HEK293 (cell line): ENCODE measurements around the gene PPP3CA.
"Not testable (repeated sequence)": the region's sequence is repeated elsewhere in the genome, so short reads cannot be mapped to it uniquely, and the experiment has no call there.

ENCODE experiments used
- CTCF ChIA-PET: fragments of 350-600 bp; formaldehyde crosslinking; extraction: SDS; loops from one replicate; lab custom pipeline; 2021; ENCODE audit warnings: antibody characterized with exemption; lab: Yijun Ruan, JAX
- POLR2A ChIA-PET: fragments of 300-600 bp; formaldehyde crosslinking; extraction: SDS; loops from one replicate; lab custom pipeline; 2020; ENCODE audit warnings: antibody characterized with exemption, inconsistent platforms; lab: Yijun Ruan, JAX
- H3K27ac ChIP-seq: fragments of 200-500 bp; sonication (Bioruptor generic); 2 replicates; pipeline ENCODE4 v1.5.1; 2014; ENCODE audit warnings: low read depth, low read length, control low read depth, inconsistent platforms; ENCODE audit errors: extremely low read depth
- H3K36me3 ChIP-seq, 2 experiments: fragments of 200-500 bp in 1 of 2; sonication (Bioruptor generic) in 1 of 2; 1 replicate in 1 of 2; 2 replicates in 1 of 2; pipeline ENCODE4 v1.5.1; 2014 to 2017; ENCODE audit warnings: inconsistent platforms in 2 of 2, low read length in 2 of 2; ENCODE audit not compliant: control insufficient read depth in 2 of 2, insufficient read depth in 1 of 2
- H3K4me1 ChIP-seq: fragments of 200-500 bp; sonication (Bioruptor generic); 2 replicates; pipeline ENCODE4 v1.5.1; 2014; ENCODE audit warnings: mild to moderate bottlenecking, low read length, inconsistent platforms; ENCODE audit not compliant: control insufficient read depth, insufficient read depth
- H3K4me3 ChIP-seq: 2 replicates; pipeline ENCODE4 v1.5.1; 2011; ENCODE audit warnings: low read depth, mild to moderate bottlenecking, control low read depth, low read length, moderate library complexity
- H3K9me3 ChIP-seq: fragments of 200-500 bp; sonication (Bioruptor generic); 2 replicates; pipeline ENCODE4 v1.5.1; 2014; ENCODE audit warnings: low read depth, low read length, inconsistent platforms; ENCODE audit not compliant: control insufficient read depth, insufficient read depth
- ATF2 ChIP-seq: fragments of 450-650 bp; formaldehyde crosslinking; IDR thresholded peaks from 2 replicates; pipeline ENCODE4 v1.5.1; 2016; ENCODE audit warnings: missing biosample characterization, missing genetic modification characterization, low read depth
- OSR2 ChIP-seq: fragments of 450-650 bp; formaldehyde crosslinking; IDR thresholded peaks from 2 replicates; pipeline ENCODE4 v1.5.1; 2016; ENCODE audit warnings: missing biosample characterization, missing genetic modification characterization
- PRDM6 ChIP-seq: fragments of 450-650 bp; formaldehyde crosslinking; IDR thresholded peaks from 2 replicates; pipeline ENCODE4 v1.5.1; 2017; ENCODE audit warnings: missing biosample characterization, missing genetic modification characterization
- REPIN1 ChIP-seq: fragments of 450-650 bp; formaldehyde crosslinking; IDR thresholded peaks from 2 replicates; pipeline ENCODE4 v1.5.1; 2017; ENCODE audit warnings: missing biosample characterization, missing genetic modification characterization, low read depth
- ZNF146 ChIP-seq: fragments of 450-650 bp; formaldehyde crosslinking; IDR thresholded peaks from 2 replicates; pipeline ENCODE4 v1.5.1; 2016; ENCODE audit warnings: missing biosample characterization, missing genetic modification characterization
- ZNF513 ChIP-seq: fragments of 450-650 bp; IDR thresholded peaks from 2 replicates; pipeline ENCODE4 v1.5.1; 2018; ENCODE audit warnings: missing biosample characterization, missing genetic modification characterization
- ZNF571 ChIP-seq: fragments of 450-650 bp; formaldehyde crosslinking; IDR thresholded peaks from 2 replicates; pipeline ENCODE4 v1.5.0; 2017; ENCODE audit warnings: missing biosample characterization, missing genetic modification characterization
- ZNF580 ChIP-seq: fragments of 450-650 bp; formaldehyde crosslinking; IDR thresholded peaks from 2 replicates; pipeline ENCODE4 v1.5.1; 2016; ENCODE audit warnings: missing biosample characterization, missing genetic modification characterization
- ZNF692 ChIP-seq: fragments of 450-650 bp; formaldehyde crosslinking; IDR thresholded peaks from 2 replicates; pipeline ENCODE4 v1.5.1; 2016; ENCODE audit warnings: missing biosample characterization, missing genetic modification characterization
- TF ChIP-seq, protein P1 (sequence below): fragments of 450-650 bp; formaldehyde crosslinking; conservative IDR thresholded peaks from 2 replicates; pipeline ENCODE4 v1.5.1; 2016; ENCODE audit warnings: low read depth, missing biosample characterization, missing genetic modification characterization

PPP3CA gene

GRCh38 chr4:101101072-101101471 lies 246.3 kb downstream of the PPP3CA start (continued):
- TF ChIP-seq OSR2 (tag by site-specific recombination): peak; percentile 89

DNA sequence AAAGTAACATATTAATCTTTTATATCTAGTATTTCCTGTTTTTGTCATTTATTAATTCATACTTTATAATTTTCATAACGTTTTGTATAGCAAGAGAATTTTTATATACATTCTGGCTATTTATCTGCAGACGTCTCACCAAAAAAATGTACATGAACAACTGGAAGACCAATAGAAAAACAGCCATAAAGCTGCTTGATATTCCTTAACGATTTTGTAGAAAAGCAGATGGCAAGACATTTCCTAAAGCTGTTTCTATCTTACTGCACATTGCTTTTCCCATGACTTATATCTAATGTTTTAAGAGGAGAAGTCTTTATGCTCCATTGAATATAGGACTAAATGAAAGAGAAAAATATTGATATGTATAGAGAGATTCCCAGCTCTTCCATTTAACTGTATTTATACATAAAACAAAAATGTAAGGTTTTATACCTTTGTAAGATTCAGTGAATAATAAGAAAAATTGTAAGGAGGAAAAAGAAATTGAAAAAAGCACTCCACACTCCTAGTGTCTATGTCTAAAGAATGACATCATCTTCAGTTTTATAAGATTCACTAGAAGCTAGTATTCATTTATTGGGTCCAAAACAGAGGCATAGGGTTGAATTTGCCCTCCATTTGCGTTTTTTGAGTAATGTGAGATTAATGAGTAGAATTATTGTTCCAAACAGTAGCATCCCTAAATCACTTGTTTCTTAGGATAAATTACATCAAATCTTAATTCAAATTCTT lies 248.5 kb downstream of the PPP3CA start:
- H3K4me1 ChIP-seq: no peaks in the 10 kb centered on the region
- no peaks in the 10 kb centered on the region; a peak in 1 of 3 replicates for H3K36me3 ChIP-seq
- TF ChIP-seq ZNF692 (tag by site-specific recombination) (no peak), ATF2 (peak; percentile 82), PRDM6 (tag by site-specific recombination) (peak; percentile 18; the same call in 1 of the 2 replicates)
- H3K4me3 ChIP-seq: no peak overlapping the region
- no peaks in the 10 kb centered on the region for H3K9me3 ChIP-seq
- POLR2A ChIA-PET: no interaction called here
- CTCF ChIA-PET: no interaction called here
- no peak overlapping the region for H3K27ac ChIP-seq

- POLR2A ChIA-PET, H3K27ac ChIP-seq, H3K9me3 ChIP-seq, H3K4me3 ChIP-seq, CTCF ChIA-PET, H3K36me3 ChIP-seq, H3K4me1 ChIP-seq: not testable (repeated sequence)
- peak; percentile 55; the same call in 1 of the 2 replicates for TF ChIP-seq ZNF580 (tag by site-specific recombination)
- peak; percentile 66; the same call in 1 of the 2 replicates for TF ChIP-seq ZNF146 (tag by site-specific recombination)
Observed at GRCh38 chr4:101092609-101093008, 254.7 kb downstream of the PPP3CA start.

DNA sequence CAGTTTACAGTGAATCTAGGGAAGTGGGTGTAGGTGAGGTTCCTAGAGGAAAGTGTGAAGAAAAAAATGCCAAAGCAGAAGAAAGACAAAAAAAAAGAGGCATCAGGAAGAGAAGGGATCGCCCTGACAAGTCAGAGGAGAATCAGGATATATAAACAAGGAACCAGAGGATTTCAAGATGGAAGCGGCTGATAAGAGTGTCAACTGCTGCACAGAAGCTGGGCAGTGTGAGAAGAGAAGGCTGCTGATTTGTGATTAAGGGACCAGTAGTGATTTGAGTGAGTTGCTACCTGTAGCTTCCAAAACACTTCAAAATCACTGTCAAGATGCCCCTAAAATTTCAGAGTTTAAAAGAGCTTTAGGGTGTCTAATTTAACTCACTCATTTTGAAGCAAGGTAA lies 258.2 kb downstream of the PPP3CA start:
- H3K4me3 ChIP-seq: no peak overlapping the region
- TF ChIP-seq ZNF571 (tag by site-specific recombination) (no peak), OSR2 (tag by site-specific recombination) (0 out of 2 replicates have a peak, but pooled peaks have one; percentile 9)
- H3K27ac ChIP-seq: no peak overlapping the region
- no peaks in the 10 kb centered on the region for H3K9me3 ChIP-seq
- no peaks in the 10 kb centered on the region for H3K4me1 ChIP-seq
- ChIA-PET POLR2A (no interaction called here), CTCF (interaction anchor here (0.5 to 1.2 kb wide), 2 partner anchors 11 to 1262 kb away, joined by 3 read pairs; no protein-coding TSS in a partner anchor)
- H3K36me3 ChIP-seq: no peaks in the 10 kb centered on the region

GRCh38 chr4:101086801-101087586 lies 260.3 kb downstream of the PPP3CA start:
- Histone ChIP-seq H3K27ac (no peak overlapping the region), H3K4me1 (no peaks in the 10 kb centered on the region), H3K36me3 (peaks cover 0 to 2% of the 10 kb centered on the region in 2 experiments; a peak in 1 of 3 replicates), H3K9me3 (no peaks in the 10 kb centered on the region), H3K4me3 (no peak overlapping the region)
- POLR2A ChIA-PET: no interaction called here
- CTCF ChIA-PET: interaction anchor here (0.6 to 0.8 kb wide), 2 partner anchors 26 to 565 kb away, joined by 3 to 4 read pairs; no protein-coding TSS in a partner anchor
- no peak for TF ChIP-seq REPIN1
- TF ChIP-seq, protein P1, sequence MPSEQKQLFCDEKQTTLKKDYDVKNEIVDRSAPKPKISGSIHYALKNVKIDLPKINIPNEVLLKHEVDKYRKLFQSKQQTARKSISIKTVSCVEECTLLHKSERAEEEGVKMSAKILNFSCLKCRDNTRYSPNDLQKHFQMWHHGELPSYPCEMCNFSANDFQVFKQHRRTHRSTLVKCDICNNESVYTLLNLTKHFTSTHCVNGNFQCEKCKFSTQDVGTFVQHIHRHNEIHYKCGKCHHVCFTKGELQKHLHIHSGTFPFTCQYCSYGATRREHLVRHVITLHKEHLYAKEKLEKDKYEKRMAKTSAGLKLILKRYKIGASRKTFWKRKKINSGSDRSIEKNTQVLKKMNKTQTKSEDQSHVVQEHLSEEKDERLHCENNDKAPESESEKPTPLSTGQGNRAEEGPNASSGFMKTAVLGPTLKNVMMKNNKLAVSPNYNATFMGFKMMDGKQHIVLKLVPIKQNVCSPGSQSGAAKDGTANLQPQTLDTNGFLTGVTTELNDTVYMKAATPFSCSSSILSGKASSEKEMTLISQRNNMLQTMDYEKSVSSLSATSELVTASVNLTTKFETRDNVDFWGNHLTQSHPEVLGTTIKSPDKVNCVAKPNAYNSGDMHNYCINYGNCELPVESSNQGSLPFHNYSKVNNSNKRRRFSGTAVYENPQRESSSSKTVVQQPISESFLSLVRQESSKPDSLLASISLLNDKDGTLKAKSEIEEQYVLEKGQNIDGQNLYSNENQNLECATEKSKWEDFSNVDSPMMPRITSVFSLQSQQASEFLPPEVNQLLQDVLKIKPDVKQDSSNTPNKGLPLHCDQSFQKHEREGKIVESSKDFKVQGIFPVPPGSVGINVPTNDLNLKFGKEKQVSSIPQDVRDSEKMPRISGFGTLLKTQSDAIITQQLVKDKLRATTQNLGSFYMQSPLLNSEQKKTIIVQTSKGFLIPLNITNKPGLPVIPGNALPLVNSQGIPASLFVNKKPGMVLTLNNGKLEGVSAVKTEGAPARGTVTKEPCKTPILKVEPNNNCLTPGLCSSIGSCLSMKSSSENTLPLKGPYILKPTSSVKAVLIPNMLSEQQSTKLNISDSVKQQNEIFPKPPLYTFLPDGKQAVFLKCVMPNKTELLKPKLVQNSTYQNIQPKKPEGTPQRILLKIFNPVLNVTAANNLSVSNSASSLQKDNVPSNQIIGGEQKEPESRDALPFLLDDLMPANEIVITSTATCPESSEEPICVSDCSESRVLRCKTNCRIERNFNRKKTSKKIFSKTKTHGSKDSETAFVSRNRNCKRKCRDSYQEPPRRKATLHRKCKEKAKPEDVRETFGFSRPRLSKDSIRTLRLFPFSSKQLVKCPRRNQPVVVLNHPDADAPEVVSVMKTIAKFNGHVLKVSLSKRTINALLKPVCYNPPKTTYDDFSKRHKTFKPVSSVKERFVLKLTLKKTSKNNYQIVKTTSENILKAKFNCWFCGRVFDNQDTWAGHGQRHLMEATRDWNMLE (tag by site-specific recombination): no peak
- no peak for TF ChIP-seq ZNF513 (tag by site-specific recombination)
